HTERT RPE-1 (cell line): ENCODE measurements around the gene TNXB.
"Not testable (repeated sequence)": the region's sequence is repeated elsewhere in the genome, so short reads cannot be mapped to it uniquely, and the experiment has no call there.

Experiments
- in situ Hi-C: fragments of 300-500 bp; cut with MboI; formaldehyde crosslinking; loops from 4 replicates; pipeline ENCODE4 v1.14.3; 2020; ENCODE audit warnings: low sequenced_read_pairs

Gene TNXB

GRCh38 chr6:32067521-32067920, 41.6 kb downstream of the TNXB start:
- in situ Hi-C loops = not testable (repeated sequence)

GRCh38 chr6:32064706-32065105, 44.4 kb downstream of the TNXB start:
- in situ Hi-C loops = no loop called here

- in situ Hi-C loops = no loop called here
Measured at GRCh38 chr6:32060966-32061655, 48.0 kb downstream of the TNXB start.

GRCh38 chr6:32058511-32058963, 50.6 kb downstream of the TNXB start:
- in situ Hi-C loops = no loop called here

GRCh38 chr6:32057966-32058365, 51.2 kb downstream of the TNXB start:
- in situ Hi-C loops = no loop called here

- in situ Hi-C loops = no loop called here
Measured at GRCh38 chr6:32056254-32056653, 52.9 kb downstream of the TNXB start.

- in situ Hi-C loops = not testable (repeated sequence)
Measured at GRCh38 chr6:32055756-32056155, 53.4 kb downstream of the TNXB start.

GRCh38 chr6:32053314-32053713, 55.8 kb downstream of the TNXB start:
- in situ Hi-C loops = not testable (repeated sequence)

GRCh38 chr6:32052626-32053025, 56.5 kb downstream of the TNXB start:
- in situ Hi-C loops = not testable (repeated sequence)

- in situ Hi-C loops = no loop called here
Measured at GRCh38 chr6:32050562-32050961, 58.6 kb downstream of the TNXB start.

- in situ Hi-C loops = not testable (repeated sequence)
Measured at GRCh38 chr6:32049736-32050135, 59.4 kb downstream of the TNXB start.

- in situ Hi-C loops = not testable (repeated sequence)
Measured at GRCh38 chr6:32049149-32049548, 60.0 kb downstream of the TNXB start.

GRCh38 chr6:32047855-32048766, 61.0 kb downstream of the TNXB start:
- in situ Hi-C loops = no loop called here

- in situ Hi-C loops = no loop called here
Measured at GRCh38 chr6:32047539-32047854, 61.6 kb downstream of the TNXB start.

GRCh38 chr6:32047084-32047478, 62.1 kb downstream of the TNXB start:
- in situ Hi-C loops = no loop called here

- in situ Hi-C loops = no loop called here
Measured at GRCh38 chr6:32046450-32047083, 62.6 kb downstream of the TNXB start.

- in situ Hi-C loops = no loop called here
Measured at GRCh38 chr6:32045811-32046449, 63.2 kb downstream of the TNXB start.

- in situ Hi-C loops = not testable (repeated sequence)
Measured at GRCh38 chr6:32044916-32045315, 64.2 kb downstream of the TNXB start.

GRCh38 chr6:32043589-32044380, 65.4 kb downstream of the TNXB start:
- in situ Hi-C loops = not testable (repeated sequence)

- in situ Hi-C loops = not testable (repeated sequence)
Measured at GRCh38 chr6:32042276-32042675, 66.9 kb downstream of the TNXB start.
